Kidney glomerular epithelial cell (primary cell): ENCODE data around the gene PHACTR1.

ENCODE experiments used
- DNase-seq: peaks from one replicate; lab custom pipeline; 2025; lab: John Stamatoyannopoulos, UW

PHACTR1 gene

DNA sequence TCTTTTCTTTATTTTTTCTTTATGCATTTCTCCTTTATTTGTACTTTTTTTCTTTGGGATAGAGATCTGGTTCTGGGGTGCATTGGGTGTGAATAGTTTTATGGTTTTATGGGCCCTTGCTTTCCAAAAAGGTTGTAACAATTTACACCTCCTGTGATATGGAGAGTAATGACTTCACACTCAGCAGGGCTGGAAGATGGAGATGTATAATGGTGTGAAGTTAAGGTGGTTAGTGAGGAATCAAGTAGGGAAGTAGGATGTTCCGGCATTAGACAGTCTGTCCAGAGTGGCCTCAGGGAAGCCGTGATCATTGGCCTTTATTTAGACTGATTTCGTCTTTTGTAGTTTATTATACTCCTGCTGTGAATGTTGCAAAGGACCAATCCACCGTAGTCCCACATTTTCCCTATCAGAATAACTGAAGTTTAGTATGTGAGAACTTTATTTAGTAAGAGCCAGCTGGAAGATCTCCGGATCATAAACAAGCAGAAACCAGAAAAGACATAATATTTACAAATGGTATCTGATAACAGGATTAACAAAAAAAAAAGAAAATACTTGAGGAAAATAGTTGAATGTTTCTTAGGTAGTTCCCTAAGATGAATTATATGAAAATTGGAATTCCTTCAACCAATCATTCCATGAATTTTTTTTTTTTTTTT lies 356.2 kb downstream of the PHACTR1 start:
- DNase-seq, result no peak

GRCh38 chr6:13074415-13075140 lies 358.0 kb downstream of the PHACTR1 start:
- DNase-seq, result no peak

GRCh38 chr6:13075141-13075845 lies 358.7 kb downstream of the PHACTR1 start:
- DNase-seq, result no peak

- DNase-seq, result no peak
These were observed 360.0 kb downstream of the PHACTR1 start for GRCh38 chr6:13076575-13076974.

DNA sequence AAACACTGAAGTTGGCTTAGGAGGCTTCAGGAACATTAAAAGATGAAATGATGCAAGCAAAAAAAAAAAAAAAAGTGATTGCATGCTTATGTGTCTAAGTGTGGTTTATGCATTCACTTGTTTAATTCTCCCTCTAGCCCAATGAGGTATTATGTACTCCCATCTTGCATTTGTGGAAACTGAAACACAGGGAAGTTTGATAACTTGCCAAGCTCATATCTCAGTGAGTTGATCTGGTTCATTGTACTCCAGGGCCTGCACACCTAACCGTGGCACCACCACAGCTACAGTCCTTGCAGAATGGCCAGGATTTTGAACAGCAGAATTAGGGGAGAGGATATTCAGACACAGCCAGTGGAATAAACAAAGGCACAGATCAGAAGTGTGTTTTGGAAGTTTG lies 360.6 kb downstream of the PHACTR1 start:
- DNase-seq, result no peak

DNA sequence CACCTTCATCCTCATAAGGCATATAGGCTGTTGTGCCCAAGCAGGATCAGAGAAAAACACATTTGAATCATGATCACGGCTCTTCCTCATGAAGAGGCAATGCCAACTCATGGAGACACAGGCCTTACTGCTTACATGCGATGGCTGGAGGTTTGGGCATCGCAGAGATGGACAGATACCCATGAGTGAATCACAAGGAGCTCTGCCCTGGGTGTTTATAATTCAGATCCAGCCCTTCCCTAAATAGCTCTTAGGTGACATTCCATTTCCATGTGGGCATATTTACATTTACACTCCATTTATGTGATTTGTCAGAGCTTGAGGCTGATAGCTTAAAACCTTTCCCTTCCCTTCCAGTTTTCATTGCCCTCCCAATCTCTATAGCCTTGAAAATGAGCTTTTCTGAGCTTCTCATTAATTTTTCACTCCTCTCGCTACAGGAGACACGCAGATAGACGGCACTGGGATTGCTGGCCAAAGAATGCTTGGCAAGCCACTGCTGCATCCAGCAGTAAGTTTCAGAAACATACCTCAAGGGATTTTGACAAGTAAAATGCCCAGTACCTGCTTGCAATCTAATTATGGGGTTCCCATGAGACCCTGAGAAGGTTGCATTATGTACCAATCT lies 362.6 kb downstream of the PHACTR1 start:
- DNase-seq, result no peak

GRCh38 chr6:13080462-13081188 lies 364.1 kb downstream of the PHACTR1 start:
- DNase-seq, result no peak

DNA sequence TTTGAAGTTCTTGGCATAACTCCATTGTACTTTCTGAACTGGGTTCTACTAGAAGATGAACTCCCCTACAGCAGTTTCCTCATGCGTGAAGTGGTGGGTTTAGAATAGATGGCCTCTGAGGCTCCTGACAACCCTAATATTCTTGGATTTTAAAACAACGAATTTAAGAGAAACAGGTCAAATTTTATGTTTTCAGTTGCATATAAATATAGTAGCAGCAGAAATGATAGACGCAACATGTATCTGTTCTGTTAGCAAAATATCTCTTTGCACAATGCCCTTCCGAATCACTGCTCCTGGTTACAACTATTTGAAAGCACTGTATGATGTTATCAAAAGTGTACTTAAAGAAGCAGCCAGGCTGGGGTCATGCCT lies 364.6 kb downstream of the PHACTR1 start:
- no peak for DNase-seq

DNA sequence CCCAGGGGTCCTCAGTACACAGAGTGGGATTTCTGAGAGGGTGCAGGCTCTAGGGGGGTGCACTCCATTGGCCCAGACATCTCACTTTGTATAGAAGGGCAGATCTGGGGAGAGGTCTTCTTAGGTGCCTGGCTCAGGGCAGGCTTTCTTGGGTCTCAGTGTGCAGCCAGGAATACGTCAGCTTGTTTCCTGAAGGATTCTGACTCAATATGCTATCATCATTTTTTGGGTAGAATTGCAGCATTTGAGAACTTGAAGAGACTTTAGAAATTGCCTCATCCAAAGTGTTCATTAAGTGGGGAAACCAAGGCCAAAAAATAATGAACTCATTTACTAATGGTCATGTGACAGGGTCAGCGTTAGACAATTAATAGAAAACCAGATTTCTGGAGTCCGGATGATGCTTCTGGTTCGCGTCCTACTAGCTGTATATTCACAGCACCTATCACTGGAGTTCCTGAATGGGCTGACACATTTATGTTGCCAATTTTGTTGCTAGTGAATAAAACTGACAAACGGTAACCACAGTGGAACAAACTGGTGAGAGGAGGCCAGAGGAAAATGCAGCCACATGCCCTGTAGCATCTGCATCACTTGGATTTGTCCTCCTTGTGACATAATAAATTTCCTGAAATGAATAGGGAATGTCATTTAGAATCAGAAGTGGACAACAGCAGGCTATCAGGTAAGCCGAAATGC lies 372.9 kb downstream of the PHACTR1 start:
- DNase-seq, result no peak

DNA sequence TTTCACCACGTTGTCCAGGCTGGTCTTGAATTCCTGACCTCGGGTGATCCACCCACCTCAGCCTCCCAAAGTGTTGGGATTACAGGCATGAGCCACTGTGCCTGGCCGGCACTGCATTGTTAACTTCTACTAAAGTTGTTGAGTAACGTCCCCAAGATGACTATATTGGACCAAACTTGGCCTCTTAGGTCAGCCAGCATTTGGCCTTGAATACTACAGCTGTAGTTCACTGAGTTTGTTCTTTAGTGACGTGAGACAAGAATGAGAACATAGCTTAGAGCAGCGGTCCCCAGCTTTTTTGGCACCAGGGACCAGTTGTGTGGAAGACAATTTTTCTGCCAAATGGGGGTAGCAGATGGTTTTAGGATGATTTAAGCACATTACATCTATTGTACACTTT lies 374.6 kb downstream of the PHACTR1 start:
- DNase-seq, result no peak

GRCh38 chr6:13094781-13095425 lies 378.3 kb downstream of the PHACTR1 start:
- DNase-seq, result no peak

- DNase-seq, result no peak
These were observed 379.5 kb downstream of the PHACTR1 start for GRCh38 chr6:13096084-13096483.

GRCh38 chr6:13097454-13097853 lies 380.9 kb downstream of the PHACTR1 start:
- DNase-seq, result no peak

- no peak for DNase-seq
These were observed 381.4 kb downstream of the PHACTR1 start for GRCh38 chr6:13098006-13098405.

DNA sequence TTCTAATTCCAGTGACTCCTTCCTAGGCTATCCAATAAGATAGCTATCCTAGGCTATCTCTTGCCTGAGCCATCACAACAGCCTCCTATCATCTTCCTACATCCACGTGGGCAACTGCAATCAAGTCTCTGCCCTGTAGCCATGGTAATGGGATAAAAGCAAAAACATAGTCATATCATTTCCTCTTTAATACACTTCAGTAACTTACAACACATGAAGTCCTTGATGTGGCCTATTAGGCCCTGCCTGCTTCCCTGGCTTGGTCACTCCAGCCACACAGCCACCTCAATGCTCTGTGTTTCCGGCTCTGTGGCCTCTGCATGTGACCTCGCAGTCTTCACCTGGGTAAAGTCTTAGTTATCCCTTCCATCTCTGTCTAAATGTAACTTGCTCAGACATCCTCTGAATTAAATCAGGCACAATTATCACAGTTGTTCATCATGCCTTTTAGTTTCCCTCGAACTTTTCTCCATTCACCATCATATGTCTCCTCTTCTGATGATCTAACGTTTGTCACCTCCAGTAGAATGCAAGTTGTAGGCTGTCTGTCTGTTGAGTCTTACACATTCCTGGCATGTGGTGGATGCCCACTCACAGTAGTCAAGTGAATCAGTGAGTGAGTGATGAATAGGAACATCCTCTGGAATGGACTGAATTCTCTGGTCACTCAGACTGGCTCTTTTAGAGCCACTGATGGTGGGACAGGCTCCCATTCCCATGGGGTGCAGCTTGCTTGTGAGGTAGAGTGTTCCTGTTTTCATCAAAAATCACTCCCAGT lies 382.4 kb downstream of the PHACTR1 start:
- DNase-seq, result no peak

- no peak for DNase-seq
These were observed 383.2 kb downstream of the PHACTR1 start for GRCh38 chr6:13099771-13100170.

DNA sequence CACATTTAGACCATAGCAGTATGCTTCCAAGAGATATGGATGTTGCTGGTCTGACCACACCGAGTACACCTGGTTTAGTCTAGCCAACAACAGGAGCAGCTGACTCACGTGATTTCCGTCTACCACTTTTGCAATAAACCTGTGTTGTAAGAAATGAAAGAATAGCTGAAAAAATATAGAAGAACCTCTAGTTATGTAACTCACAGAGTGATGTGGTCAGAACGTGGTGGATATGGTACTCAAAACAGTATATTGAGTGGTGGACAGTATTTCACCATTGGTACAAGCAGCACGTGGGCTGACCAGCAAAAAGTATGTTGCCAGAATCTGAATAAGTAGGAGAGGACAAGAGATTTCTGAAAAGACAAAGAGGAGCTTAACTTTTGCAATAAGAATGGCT lies 384.8 kb downstream of the PHACTR1 start:
- no peak for DNase-seq

DNA sequence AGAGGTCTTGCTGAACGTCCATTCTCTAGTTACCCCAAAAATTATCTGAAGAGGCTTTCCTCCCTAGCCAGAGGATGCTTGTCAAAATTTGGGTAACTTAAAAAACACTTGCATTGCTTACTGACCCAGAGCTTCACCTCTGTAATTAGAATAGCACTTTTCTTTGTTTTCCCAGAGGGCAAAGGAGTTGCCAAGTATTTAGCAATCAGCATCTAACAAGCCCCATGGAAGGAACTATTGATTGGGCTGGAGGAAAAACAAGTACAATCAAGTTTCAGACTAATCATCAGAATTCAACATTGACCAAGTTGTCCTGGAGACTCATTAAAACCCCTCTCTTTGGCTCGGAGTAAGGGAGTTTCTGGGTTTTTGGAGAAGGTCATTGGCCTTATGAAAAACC lies 385.4 kb downstream of the PHACTR1 start:
- no peak for DNase-seq

DNA sequence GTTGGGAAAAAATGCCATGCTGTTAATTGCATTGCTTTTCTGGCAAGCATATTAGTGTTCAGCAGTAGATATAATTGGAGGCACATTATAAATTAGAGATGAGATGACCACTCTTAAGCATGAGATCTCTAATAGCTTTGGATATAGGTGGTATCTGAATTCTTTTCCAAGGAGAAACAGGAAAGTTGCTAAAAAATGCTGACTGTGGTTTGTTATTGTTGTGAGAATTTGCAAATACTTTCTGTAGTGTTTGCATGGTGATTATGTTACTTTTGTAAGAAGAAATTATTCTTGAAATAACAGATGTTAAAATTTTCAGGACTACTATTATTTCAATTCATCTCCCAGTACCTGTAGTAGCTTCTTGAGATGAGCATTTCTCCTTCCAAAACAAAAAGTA lies 386.6 kb downstream of the PHACTR1 start:
- DNase-seq, result no peak

- DNase-seq, result no peak
These were observed 388.6 kb downstream of the PHACTR1 start for GRCh38 chr6:13105139-13105538.
